K562 (cell line): ENCODE results near the gene NAP1L1. TPM values are rescaled to one million over a fixed set of nuclear protein-coding genes. Genes with fewer than 3 reads are reported as not detected.

Experiments used
- ATAC-seq: fragments of 200-7000 bp; cut with Tn5 transposase; 3 replicates; pipeline ENCODE4 v1.9.1; 2020; ENCODE audit warnings: moderate library complexity
- BruUV-seq: library from RNA; stranded (reverse); fragments of 400-500 nt; replicated peaks from 2 replicates; lab custom pipeline; 2021; lab: Mats Ljungman, UMichigan
- CTCF ChIA-PET: fragments of 300-600 bp; formaldehyde crosslinking; extraction: SDS; loops from one replicate; lab custom pipeline; 2021; ENCODE audit warnings: low intra/inter-chr PET ratio; lab: Yijun Ruan, JAX
- POLR2A ChIA-PET: fragments of 300-600, 350-650 bp; sonication (Branson Sonifier 250); formaldehyde crosslinking; extraction: SDS; loops from one replicate; lab custom pipeline; 2021; ENCODE audit warnings: antibody characterized with exemption, inconsistent platforms; lab: Yijun Ruan, JAX
- DNase-seq, 4 experiments: peaks; one replicate each; pipeline versions ENCODE4 v3.0.0 to v3.0.0-alpha.2; 2011 to 2018; ENCODE audit warnings: low spot score in 3 of 4, mixed read lengths in 3 of 4; ENCODE audit errors: extremely low read depth in 1 of 4
- FAIRE-seq: peaks from 2 replicates; lab custom pipeline; 2011; peaks lifted over from hg19 to GRCh38; lab: Jason Lieb, UNC
- H2AFZ ChIP-seq: 2 replicates; pipeline ENCODE4 v1.6.0; 2011; ENCODE audit warnings: low read depth, low read length, control low read depth, inconsistent platforms
- H3K27ac ChIP-seq: fragments of 200-600 bp; 3 replicates; pipeline ENCODE4 v1.8.0; 2011; ENCODE audit warnings: low read depth, mild to moderate bottlenecking, control low read depth, inconsistent platforms, low read length, moderate library complexity, mixed read lengths; ENCODE audit errors: extremely low read depth
- H3K27me3 ChIP-seq, 2 experiments: fragments of 300-600 bp in 1 of 2; 2 replicates in 1 of 2; 3 replicates in 1 of 2; pipeline versions ENCODE4 v1.6.0 to v1.8.0; 2011; ENCODE audit warnings: inconsistent platforms in 2 of 2, low read length in 2 of 2, mild to moderate bottlenecking in 1 of 2, mixed read lengths in 1 of 2, moderate library complexity in 1 of 2; ENCODE audit not compliant: control insufficient read depth in 2 of 2, insufficient read depth in 2 of 2
- H3K36me3 ChIP-seq: fragments of 300-600 bp; 3 replicates; pipeline ENCODE4 v1.8.0; 2011; ENCODE audit warnings: mild to moderate bottlenecking, low read length, inconsistent platforms; ENCODE audit not compliant: control insufficient read depth, insufficient read depth
- H3K4me1 ChIP-seq, 2 experiments: fragments of 200-600 bp in 1 of 2; replicated peaks in 1 of 2; 2 replicates in 1 of 2; 3 replicates in 1 of 2; pipeline versions ENCODE4 v1.5.1 to v1.8.0; 2011; ENCODE audit warnings: inconsistent platforms in 2 of 2, low read length in 2 of 2, mild to moderate bottlenecking in 1 of 2, mixed read lengths in 1 of 2, moderate library complexity in 1 of 2; ENCODE audit not compliant: control insufficient read depth in 2 of 2, insufficient read depth in 2 of 2
- H3K4me2 ChIP-seq: 2 replicates; pipeline ENCODE4 v1.6.1; 2011; ENCODE audit warnings: low read length, control low read depth, inconsistent platforms, mixed read lengths; ENCODE audit not compliant: insufficient read depth
- H3K4me3 ChIP-seq: fragments of 200-600 bp; sonication (generic), shearing (Covaris generic); 2 replicates; pipeline ENCODE4 v1.5.1; 2016; ENCODE audit warnings: control low read depth, inconsistent platforms
- H3K79me2 ChIP-seq: fragments of 200-600 bp; 3 replicates; pipeline ENCODE4 v1.8.0; 2011; ENCODE audit warnings: low read length, inconsistent platforms; ENCODE audit not compliant: control insufficient read depth, insufficient read depth
- H3K9ac ChIP-seq, 2 experiments: 2 replicates each; pipeline versions ENCODE4 v1.6.0 to v1.6.1; 2011; ENCODE audit warnings: low read depth in 2 of 2, low read length in 2 of 2, control low read depth in 1 of 2, inconsistent platforms in 1 of 2, mild to moderate bottlenecking in 1 of 2, mixed read lengths in 1 of 2; ENCODE audit not compliant: insufficient read depth in 1 of 2
- H3K9me1 ChIP-seq: one replicate; pipeline ENCODE4 v1.6.0; 2011; ENCODE audit warnings: inconsistent platforms, mild to moderate bottlenecking, low read length, moderate library complexity; ENCODE audit not compliant: control insufficient read depth, insufficient read depth
- H3K9me3 ChIP-seq: replicated peaks from 2 replicates; pipeline ENCODE4 v1.5.1; 2011; ENCODE audit warnings: low read depth, low read length, inconsistent platforms; ENCODE audit not compliant: control insufficient read depth, insufficient read depth
- H4K20me1 ChIP-seq: replicated peaks from 2 replicates; pipeline ENCODE4 v1.6.1; 2011; ENCODE audit warnings: low read length, inconsistent platforms, mixed read lengths; ENCODE audit not compliant: control insufficient read depth, insufficient read depth
- C11orf30 ChIP-seq: fragments of 450-650 bp; IDR thresholded peaks from 2 replicates; pipeline ENCODE4 v1.6.1; 2016; ENCODE audit warnings: low read depth, mild to moderate bottlenecking
- DIDO1 ChIP-seq: fragments of 450-650 bp; IDR thresholded peaks from 2 replicates; pipeline ENCODE4 v1.6.1; 2016; ENCODE audit warnings: low read depth, missing biosample characterization, missing genetic modification characterization
- ETV1 ChIP-seq: fragments of 450-650 bp; conservative IDR thresholded peaks from 2 replicates; pipeline ENCODE4 v1.6.1; 2016; ENCODE audit warnings: missing genetic modification characterization, control low read depth, low read depth, missing compliant biosample characterization
- FOSL1 ChIP-seq: fragments of 200-800 bp; sonication (Bioruptor generic); conservative IDR thresholded peaks from 2 replicates; pipeline ENCODE4 v1.6.1; 2016; ENCODE audit warnings: missing genetic modification characterization, missing compliant biosample characterization
- GABPB2 ChIP-seq: fragments of 250-450 bp; sonication (Bioruptor Pico); conservative IDR thresholded peaks from 2 replicates; pipeline ENCODE4 v1.5.1; 2021; ENCODE audit warnings: mild to moderate bottlenecking
- GATA2 ChIP-seq: sonication (generic); formaldehyde crosslinking; IDR thresholded peaks from 2 replicates; pipeline ENCODE4 v1.4.0; 2020; ENCODE audit warnings: mild to moderate bottlenecking, missing genetic modification reagents
- KDM5B ChIP-seq: fragments of 200-600 bp; sonication (generic); IDR thresholded peaks from 2 replicates; pipeline ENCODE4 v1.6.1; 2012; ENCODE audit warnings: low read depth, mild to moderate bottlenecking, moderate library complexity, low read length, control low read depth, inconsistent platforms; ENCODE audit not compliant: insufficient replicate concordance
- PTTG1 ChIP-seq: fragments of 450-650 bp; IDR thresholded peaks from 2 replicates; pipeline ENCODE4 v1.6.1; 2016; ENCODE audit warnings: low read depth, mild to moderate bottlenecking, missing genetic modification characterization, missing compliant biosample characterization
- TSC22D4 ChIP-seq: fragments of 450-650 bp; IDR thresholded peaks from 2 replicates; pipeline ENCODE4 v1.6.1; 2016; ENCODE audit warnings: missing genetic modification characterization, missing biosample characterization, control low read depth
- ZNF316 ChIP-seq: fragments of 450-650 bp; IDR thresholded peaks from 2 replicates; pipeline ENCODE4 v1.6.1; 2016
- WGBS: fragments of 100-300 bp; shearing (Covaris generic); methylation state at CpG from one replicate; pipeline ENCODE4 v1.1.6; 2016; ENCODE audit warnings: low coverage, mixed read lengths; ENCODE audit not compliant: insufficient coverage; ENCODE audit errors: missing lambda C conversion rate; 5-methylcytosine and 5-hydroxymethylcytosine counted together
- in situ Hi-C: fragments of 300-500 bp; cut with MboI; formaldehyde crosslinking; loops from 4 replicates; pipeline ENCODE4 v1.15.0; 2018; ENCODE audit warnings: inconsistent platforms, mixed read lengths
- intact Hi-C: fragments of 100-400 bp; cut with micrococcal nuclease; formaldehyde crosslinking; loops from 2 replicates; pipeline ENCODE4 v1.14.2; 2022
- polyA plus RNA-seq, 8 experiments: library from polyadenylated mRNA; depleted of rRNA in 4 of 8; stranded (reverse) in 5 of 8; unstranded in 3 of 8; fragments of >200 nt; fragmentation: Nextera tagmentation in 2 of 8; fragmentation: Illumina TruSeq in 1 of 8; extraction: Ambion mirVana in 2 of 8; extraction: Trizol in 1 of 8; gene quantifications; 2 replicates each; pipeline versions ENCODE4 v1.2.1 to v1.2.3, GENCODE V29; 2011 to 2014; ENCODE audit warnings: inconsistent platforms in 1 of 8, missing spikeins in 1 of 8
- total RNA-seq, 7 experiments: library from RNA; depleted of rRNA in 6 of 7; stranded (reverse); fragments of >200 nt in 6 of 7; fragmentation: Illumina TruSeq in 2 of 7; extraction: Trizol in 2 of 7; gene quantifications; 2 replicates each; pipeline versions ENCODE4 v1.2.1 to v1.2.3, GENCODE V29; 2011 to 2021; ENCODE audit warnings: low replicate concordance in 1 of 7

The NAP1L1 gene
- total and polyA plus RNA-seq, 9 of the 15 experiments (the other 6 are each of a cell fraction or from before 2014, with no cell fraction given) = 287 to 747 (median 450) TPM

- Histone ChIP-seq H3K4me1 (no peaks in the 10 kb centered on the region; a peak in 1 of 5 replicates), H3K9ac (no peak overlapping the region), H3K79me2 (no peaks in the 10 kb centered on the region), H3K27me3 (no peaks in the 10 kb centered on the region), H3K9me3 (no peaks in the 10 kb centered on the region), H3K9me1 (no peaks in the 10 kb centered on the region), H3K4me2 (no peak overlapping the region), H3K36me3 (no peaks in the 10 kb centered on the region), H3K4me3 (no peak overlapping the region), H2AFZ (no peak overlapping the region), H3K27ac (no peak overlapping the region), H4K20me1 (no peaks in the 10 kb centered on the region)
- DNase-seq (no peak), ATAC-seq (peak; percentile 28; the same call in 1 of the 3 replicates), FAIRE-seq (no peak)
- no TSS peak for BruUV-seq
- ChIA-PET CTCF (no interaction called here), POLR2A (interaction anchor here (0.6 to 2.4 kb wide), 4 partner anchors 10 to 214 kb away, joined by 3 to 9 read pairs (median 3); no protein-coding TSS in a partner anchor)
- TF ChIP-seq ZNF316 = peak; percentile 38
- 0 out of 2 replicates have a peak, but pooled peaks have one; percentile 18 for TF ChIP-seq C11orf30
- TF ChIP-seq GABPB2 = no peak
- intact Hi-C loops = no loop called here
- WGBS = 40% methylated on average over 4 of the region's 4 CpGs
- in situ Hi-C loops = no loop called here
These were observed 39.1 kb upstream of the NAP1L1 start for GRCh38 chr12:76123259-76124212.

DNA sequence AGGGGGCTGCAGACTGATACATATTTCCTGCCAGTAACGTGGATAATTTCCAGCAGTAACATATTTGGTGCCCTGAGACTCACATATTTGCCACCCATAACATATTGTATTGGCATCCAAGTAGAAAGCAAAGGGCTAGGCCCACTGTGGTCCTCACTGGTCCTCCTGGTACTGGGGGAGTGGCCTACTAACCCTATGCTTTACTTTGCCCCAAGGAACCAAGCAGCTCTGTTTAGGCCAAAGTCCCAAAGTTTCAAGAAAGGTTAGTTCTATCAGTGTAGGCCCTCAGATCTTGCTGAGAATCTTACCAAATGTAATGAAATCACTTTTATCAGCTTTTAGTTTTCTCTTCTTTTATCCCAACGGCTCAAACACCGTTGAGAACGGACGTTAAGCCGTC, 35.4 kb upstream of the NAP1L1 start:
- H3K9me3 ChIP-seq = no peaks in the 10 kb centered on the region; the same call in 1 of the 2 replicates
- ChIA-PET POLR2A (no interaction called here), CTCF (no interaction called here)
- H3K36me3 ChIP-seq = no peaks in the 10 kb centered on the region
- BruUV-seq = no TSS peak
- no peak overlapping the region for H3K9ac ChIP-seq
- no peaks in the 10 kb centered on the region for H3K79me2 ChIP-seq
- H3K9me1 ChIP-seq = no peaks in the 10 kb centered on the region
- peak overlapping the region; percentile 69 for H2AFZ ChIP-seq
- ATAC-seq (no peak), DNase-seq (no peak), FAIRE-seq (peak; percentile 11)
- TF ChIP-seq FOSL1 (tag) (no peak), ETV1 (tag) (no peak), GATA2 (CRISPR knock-in tag) (no peak), TSC22D4 (tag) (no peak), PTTG1 (tag) (no peak), KDM5B (no peak), DIDO1 (tag) (no peak)
- no peak overlapping the region for H3K4me3 ChIP-seq
- H4K20me1 ChIP-seq = no peaks in the 10 kb centered on the region
- H3K27ac ChIP-seq = peak overlapping the region; percentile 45; the same call in 1 of the 3 replicates
- in situ Hi-C loops (no loop called here), intact Hi-C loops (no loop called here)
- H3K4me2 ChIP-seq = no peak overlapping the region
- 87% methylated on average over 6 of the region's 6 CpGs for WGBS
- H3K27me3 ChIP-seq = no peaks in the 10 kb centered on the region
- H3K4me1 ChIP-seq = peaks cover 6 to 11% of the 10 kb centered on the region in 2 experiments; a peak in 4 of 5 replicates
